Suppressor macrophage treated with lipopolysaccharide for 4 hours (primary cell): ENCODE measurements around the gene LRRC74A.

Experiments
- DNase-seq: peaks from one replicate; pipeline ENCODE4 v3.0.0-alpha.2; 2020

The LRRC74A gene

GRCh38 chr14:76826122-76826521, at the start of gene LRRC74A:
Gene LRRC74A (plus strand): TSS chr14:76826408. CDS start chr14:76826698, 290 bp downstream.
- peak; percentile 77 for DNase-seq

- DNase-seq, result peak; percentile 30
These were observed 49.6 kb upstream of the LRRC74A start for GRCh38 chr14:76776428-76777251.

- DNase-seq, result no peak
These were observed 48.5 kb upstream of the LRRC74A start for GRCh38 chr14:76777721-76778120.

GRCh38 chr14:76778546-76779215, 47.5 kb upstream of the LRRC74A start:
- no peak for DNase-seq

GRCh38 chr14:76779221-76780057, 46.8 kb upstream of the LRRC74A start:
- DNase-seq, result no peak

GRCh38 chr14:76780058-76780345, 46.2 kb upstream of the LRRC74A start:
- DNase-seq, result no peak

- DNase-seq, result no peak
These were observed 45.8 kb upstream of the LRRC74A start for GRCh38 chr14:76780360-76780759.

- DNase-seq, result no peak
These were observed 45.1 kb upstream of the LRRC74A start for GRCh38 chr14:76780875-76781647.

- DNase-seq, result no peak
These were observed 44.6 kb upstream of the LRRC74A start for GRCh38 chr14:76781648-76782051.

GRCh38 chr14:76782115-76782884, 43.9 kb upstream of the LRRC74A start:
- no peak for DNase-seq

GRCh38 chr14:76782885-76783566, 43.2 kb upstream of the LRRC74A start:
- peak; percentile 76 for DNase-seq

- DNase-seq, result no peak
These were observed 41.8 kb upstream of the LRRC74A start for GRCh38 chr14:76784266-76784874.

- DNase-seq, result peak; percentile 90
These were observed 41.3 kb upstream of the LRRC74A start for GRCh38 chr14:76784881-76785280.

- DNase-seq, result no peak
These were observed 39.6 kb upstream of the LRRC74A start for GRCh38 chr14:76786601-76787000.

GRCh38 chr14:76792422-76792821, 33.8 kb upstream of the LRRC74A start:
- no peak for DNase-seq

- DNase-seq, result no peak
These were observed 32.9 kb upstream of the LRRC74A start for GRCh38 chr14:76793324-76793723.

- no peak for DNase-seq
These were observed 32.3 kb upstream of the LRRC74A start for GRCh38 chr14:76793956-76794355.

GRCh38 chr14:76806446-76806845, 19.8 kb upstream of the LRRC74A start:
- no peak for DNase-seq

- peak; percentile 48 for DNase-seq
These were observed 18.2 kb upstream of the LRRC74A start for GRCh38 chr14:76808011-76808410.

- DNase-seq, result no peak
These were observed 17.2 kb upstream of the LRRC74A start for GRCh38 chr14:76808990-76809389.

GRCh38 chr14:76810525-76810924, 15.7 kb upstream of the LRRC74A start:
- DNase-seq, result no peak
